T-helper 1 cell (primary cell): ENCODE measurements around the gene ZNF84.

ENCODE experiments used
- DNase-seq, 5 donors: peaks; one replicate each; pipeline ENCODE4 v3.0.0-alpha.2; 2012 to 2020
- total RNA-seq, 4 donors: gene quantifications; one replicate each; lab custom pipeline; 2026; lab: John Stamatoyannopoulos, UW

Gene ZNF84
- total RNA-seq = 23.0 to 59.1 (median 42.1) reads per million in 4 donors

DNA sequence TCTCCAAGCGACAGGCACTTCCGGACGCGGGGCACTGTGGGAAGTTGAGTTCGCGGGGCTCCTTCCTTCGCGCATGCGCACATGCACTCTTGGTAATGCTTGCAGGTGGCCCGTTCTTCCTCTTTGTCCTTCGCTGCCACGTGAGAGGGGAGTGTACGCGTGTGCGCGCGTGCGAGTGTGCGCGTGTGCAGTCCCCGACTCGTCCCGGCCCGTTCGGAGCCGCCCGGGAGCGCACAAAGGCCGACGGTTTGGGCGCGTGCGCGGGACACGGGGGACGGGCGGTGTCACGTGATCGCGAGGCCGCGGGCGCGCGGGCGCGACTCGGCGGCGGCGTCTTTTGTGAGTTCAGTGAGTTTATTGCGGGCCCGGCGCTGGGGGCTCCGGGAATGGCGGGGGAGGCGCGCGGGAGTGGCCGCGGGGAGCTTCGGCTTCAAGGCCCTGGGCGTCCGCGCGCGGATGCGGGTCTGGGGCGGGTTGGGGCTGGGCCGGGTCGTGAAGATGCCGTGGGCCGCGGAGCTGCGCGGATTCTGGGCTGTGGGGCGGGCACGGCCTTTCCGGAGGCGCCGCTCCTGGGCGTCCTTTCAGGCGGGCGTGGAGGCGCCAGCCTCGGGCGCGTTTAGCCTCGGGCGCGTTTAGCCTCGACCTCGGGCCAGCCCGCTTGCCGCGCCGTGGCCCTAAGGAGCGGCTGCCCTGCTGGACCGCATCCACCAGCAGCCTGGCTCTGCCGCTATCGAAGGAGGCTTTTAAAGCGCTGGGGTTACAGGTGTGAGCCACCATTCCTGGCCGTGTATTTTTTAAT is at the start of gene ZNF84:
ZNF84 (plus strand) TSS at position 303 of the 799 bp plus-strand sequence. CDS start 3,959 bp downstream, outside the sequence.
- peak; percentile 95 to 98 (median 97) for DNase-seq

DNA sequence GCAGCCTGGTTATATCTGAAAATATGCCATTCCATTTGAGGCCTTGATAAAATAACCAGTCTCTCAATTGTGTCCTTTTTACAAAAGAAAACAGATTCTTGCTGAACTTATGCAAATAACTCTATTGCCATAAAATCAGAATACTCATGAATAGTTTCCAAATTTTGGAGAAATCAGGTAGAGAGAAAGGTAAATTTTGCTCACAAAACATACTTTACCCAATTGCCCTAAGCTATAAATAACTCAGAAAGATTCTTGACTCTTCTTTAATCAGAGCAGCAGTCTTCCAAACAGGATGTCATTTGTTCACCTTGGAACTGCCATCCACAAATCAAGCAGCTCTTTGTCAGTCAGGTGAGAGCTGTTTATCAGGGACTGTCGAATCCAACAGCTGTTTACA is 38.6 kb upstream of the ZNF84 start:
- no peak for DNase-seq

DNA sequence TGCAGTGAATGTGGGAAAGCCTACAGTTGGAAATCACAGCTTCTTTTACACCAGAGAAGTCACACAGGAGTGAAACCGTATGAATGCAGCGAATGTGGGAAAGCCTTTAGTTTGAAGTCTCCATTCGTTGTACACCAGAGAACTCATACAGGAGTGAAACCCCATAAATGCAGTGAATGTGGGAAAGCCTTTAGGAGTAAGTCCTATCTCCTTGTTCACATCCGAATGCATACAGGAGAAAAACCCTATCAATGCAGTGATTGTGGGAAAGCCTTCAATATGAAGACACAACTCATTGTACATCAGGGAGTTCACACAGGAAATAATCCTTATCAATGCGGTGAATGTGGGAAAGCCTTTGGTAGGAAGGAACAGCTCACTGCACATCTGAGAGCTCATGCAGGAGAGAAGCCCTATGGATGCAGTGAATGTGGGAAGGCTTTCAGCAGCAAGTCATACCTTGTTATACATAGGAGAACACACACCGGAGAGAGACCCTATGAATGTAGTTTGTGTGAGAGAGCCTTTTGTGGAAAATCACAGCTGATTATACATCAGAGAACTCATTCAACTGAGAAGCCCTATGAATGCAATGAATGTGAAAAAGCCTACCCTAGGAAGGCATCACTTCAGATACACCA is 26.5 kb upstream of the ZNF84 start:
- peak in 1 of 5 donors; percentile 2 for DNase-seq

DNA sequence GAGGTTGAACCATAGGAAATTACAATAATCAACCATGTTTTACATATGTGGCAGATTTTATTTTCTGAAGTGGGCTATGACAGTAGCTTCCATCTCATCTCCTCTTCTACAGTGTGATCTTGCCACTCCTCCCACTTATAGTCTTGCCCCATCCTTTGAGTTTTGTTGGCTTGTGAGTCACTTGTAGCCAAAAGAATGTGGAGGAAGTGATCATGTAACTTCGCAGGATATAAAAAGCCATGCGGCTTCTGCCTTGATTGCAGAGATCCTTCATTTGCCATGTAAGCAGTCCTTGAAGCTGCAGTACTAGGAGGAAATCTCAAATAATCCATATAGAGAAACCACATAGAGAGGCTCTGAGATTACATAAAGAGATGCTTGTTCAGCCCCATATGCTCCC is 13.7 kb upstream of the ZNF84 start:
- DNase-seq = no peak

DNA sequence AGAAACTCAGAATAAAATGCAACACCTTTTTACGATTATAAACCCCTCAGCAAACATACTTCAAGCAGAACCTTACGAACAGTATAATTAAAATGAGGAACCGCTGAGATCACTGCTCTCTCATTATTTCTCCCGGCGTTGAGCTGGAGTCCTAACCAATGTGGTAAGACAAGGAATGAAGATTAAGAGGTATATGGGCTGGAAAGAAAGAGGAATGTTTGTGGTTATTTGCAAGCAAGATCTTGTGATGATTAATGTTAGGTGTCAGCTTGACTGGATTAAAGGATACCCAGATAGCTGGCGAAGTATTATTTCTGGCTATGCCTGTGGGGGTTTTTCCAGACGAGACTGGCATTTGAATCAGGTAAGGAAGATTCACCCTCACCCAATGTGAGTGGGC is 10.3 kb upstream of the ZNF84 start:
- no peak for DNase-seq

DNA sequence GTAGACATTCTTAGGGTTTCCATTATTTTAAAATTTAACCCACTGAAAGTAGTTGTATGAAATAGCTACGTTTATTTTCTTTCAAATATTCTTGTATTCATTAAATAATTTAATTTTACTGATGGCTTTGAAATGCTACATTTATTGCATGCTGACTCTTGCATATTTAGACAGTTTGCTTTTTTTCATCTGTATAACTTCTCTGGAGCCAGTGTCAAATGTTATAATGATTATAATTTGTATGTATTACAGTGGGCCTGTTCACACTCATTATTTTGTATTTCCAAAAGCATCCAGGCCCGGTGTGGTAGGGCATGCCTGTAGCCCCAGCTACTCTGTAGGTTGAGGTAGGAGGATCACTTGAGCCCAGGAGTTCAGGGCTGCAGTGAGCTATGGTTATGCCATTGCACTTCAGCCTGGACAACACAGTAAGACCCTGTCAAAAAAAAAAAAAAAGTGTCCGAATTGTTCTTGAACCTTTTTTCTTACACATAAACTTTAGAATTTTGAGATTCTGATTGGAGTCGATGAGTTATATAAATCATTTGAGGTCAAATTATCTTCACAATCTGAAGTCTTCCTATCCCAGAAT is 905 bp downstream of the ZNF84 start:
- no peak for DNase-seq

DNA sequence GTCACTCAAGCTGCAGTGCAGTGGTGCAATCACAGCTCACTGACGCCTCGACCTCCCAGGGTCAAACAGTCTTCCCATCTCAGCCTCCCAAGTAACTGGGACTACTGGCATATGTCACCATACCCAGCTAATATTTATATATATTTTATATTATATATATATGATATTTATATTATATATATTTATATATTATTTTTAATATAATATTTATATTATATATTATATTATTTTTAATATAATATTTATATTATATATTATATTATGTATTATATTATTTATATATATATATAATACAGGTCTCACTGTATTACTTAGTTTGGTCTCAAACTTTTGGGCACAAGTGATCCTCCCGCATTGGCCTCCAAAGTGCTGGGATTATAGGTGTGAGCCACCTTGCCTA is 9.4 kb downstream of the ZNF84 start:
- no peak for DNase-seq

DNA sequence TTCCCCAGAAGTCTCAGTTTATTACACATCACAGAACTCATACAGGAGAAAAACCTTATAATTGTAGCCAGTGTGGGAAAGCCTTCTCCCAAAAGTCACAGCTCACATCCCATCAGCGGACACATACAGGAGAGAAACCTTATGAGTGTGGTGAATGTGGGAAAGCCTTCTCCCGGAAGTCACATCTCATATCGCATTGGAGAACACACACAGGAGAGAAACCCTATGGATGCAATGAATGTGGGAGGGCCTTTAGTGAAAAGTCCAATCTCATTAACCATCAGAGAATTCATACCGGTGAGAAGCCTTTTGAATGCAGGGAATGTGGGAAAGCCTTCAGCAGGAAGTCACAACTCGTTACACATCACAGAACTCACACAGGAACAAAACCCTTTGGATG is 20.1 kb downstream of the ZNF84 start:
- DNase-seq = no peak

DNA sequence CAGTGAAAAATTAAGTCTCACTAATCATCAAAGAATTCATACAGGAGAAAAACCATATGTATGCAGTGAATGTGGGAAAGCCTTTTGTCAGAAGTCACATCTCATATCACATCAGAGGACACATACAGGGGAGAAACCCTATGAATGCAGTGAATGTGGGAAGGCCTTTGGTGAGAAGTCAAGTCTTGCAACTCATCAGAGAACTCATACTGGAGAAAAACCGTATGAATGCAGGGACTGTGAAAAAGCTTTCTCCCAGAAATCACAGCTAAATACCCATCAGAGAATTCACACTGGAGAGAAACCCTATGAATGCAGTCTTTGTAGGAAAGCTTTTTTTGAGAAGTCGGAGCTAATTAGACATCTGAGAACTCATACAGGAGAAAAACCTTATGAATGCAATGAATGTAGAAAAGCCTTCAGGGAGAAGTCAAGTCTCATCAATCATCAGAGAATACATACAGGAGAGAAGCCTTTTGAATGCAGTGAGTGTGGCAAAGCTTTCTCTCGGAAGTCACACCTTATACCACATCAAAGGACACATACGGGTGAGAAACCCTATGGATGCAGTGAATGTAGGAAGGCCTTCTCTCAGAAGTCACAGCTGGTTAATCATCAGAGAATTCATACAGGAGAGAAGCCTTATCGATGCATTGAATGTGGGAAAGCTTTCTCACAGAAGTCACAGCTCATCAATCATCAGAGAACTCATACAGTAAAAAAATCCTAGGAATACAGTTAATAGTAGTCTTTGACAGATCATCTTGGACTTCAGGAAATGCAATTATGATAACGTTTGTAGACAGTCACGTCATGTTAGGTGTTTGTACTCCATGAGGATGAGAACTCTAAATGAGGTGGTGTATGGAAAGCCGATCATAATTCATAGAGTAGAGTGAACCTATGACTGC is 21.1 kb downstream of the ZNF84 start:
- no peak for DNase-seq

DNA sequence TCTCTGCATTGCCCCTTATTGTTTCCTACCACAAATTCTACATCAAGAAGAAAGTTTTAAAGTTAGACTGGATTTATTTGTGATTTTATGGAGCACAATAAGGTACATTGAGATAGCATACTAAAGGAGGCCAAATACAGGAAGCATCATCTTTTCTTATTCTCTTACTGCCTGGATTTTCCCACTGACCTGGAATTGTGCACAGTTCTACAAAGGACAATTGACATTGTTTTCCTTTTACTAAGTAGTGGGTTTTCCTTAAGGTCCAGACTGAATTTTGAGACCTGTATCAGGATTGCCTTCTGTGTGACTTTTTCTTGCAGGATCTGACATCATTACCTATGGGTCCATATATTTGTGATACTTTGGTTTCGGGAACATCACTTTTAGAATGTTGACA is 24.6 kb downstream of the ZNF84 start:
- no peak for DNase-seq

DNA sequence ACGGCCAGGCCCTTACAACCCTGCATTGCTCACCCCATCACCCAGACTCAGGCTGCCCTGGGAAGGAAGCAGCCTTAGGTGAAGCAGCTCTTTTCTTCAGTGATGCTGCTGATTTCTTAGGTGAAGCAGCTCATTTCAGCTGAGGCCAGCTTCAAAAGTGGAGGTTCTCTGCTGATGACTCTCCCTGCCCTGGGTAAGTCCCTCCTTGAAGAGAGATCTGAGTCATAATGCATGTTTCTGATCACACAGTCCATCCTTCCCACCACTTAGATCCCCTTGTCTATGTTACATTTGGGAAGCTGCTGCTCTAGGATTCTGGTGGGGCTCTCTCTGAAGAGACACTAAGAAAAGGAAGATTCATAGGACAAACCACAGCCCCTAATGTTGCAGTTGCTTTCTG is 26.2 kb downstream of the ZNF84 start:
- no peak for DNase-seq

DNA sequence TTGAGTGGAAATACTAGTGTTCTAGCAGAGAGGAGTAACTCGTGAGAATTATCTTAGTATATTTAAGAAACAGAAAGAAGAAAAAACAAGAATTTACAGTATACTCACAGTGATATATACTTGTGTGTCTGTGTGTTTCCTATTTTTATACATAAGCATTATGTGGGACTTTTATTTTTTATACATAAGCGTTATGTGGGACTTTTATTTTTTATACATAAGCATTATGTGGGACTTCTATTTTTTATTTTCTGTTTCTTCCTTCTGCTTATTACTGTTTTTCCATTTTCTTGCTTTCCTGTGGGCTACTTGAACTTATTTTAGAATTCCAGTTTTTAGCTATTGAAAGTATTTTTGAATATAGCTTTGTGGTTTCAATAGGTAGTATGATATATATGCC is 36.5 kb downstream of the ZNF84 start:
- no peak for DNase-seq

DNA sequence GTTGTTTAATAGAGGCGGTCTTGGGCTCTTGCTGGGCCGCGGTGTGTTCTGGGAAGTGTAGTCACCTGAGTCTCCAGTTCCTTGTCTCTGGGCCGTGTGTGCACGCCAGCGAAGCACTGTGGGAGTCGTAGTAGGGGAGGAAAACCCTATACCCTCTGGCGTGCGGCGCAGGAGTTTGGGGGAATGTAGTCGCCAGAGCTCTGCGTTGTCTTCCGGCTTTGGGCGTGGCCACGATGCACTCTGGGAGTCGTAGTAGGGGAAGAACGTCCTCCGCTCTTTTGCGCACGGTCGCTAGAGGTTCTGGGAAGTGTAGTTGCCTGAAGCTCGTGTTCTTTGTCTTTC is 42.7 kb downstream of the ZNF84 start:
- peak; percentile 90 to 99 (median 96) for DNase-seq

DNA sequence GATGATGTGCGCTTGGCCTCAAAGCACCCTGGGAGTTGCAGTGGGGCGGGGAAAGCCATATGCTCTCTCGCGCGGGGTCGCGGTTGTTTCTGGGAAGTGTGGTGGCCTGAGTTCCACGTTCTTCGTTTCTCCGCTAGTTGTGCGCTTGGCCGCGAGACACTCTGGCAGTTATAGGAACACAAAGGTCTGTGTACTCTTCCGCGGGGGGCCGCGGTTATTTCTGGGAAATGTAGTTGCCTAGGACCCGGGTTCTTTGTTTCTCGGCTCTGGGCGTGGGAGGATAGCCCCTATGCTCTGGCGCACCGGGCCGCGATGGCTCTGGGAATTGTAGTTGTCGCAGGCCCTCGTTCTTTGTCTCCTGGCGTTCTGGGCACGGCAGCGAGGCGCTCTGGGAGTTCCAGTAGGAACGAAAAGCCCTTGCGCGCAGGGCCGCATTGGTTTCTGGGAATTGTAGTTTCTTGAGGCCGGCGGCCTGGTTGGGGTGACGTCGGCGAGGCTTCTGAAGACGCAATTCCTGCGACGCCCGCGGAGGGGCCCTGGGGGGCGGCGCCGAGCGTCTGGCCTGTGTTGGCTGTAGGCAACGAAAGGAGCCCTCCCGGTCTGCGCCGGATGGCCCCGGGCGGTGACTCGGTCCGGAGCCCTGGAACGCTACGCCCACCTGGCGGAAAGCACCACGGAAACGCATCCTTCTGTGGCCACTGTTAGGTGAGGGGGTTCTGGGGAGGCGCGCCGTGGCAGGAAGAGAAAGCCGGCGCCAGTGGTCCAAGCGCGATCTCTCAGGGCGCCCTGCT is 43.3 kb downstream of the ZNF84 start, which contains the start of gene ZNF140:
ZNF140 (plus strand) TSS at position 556 of the 791 bp plus-strand sequence. CDS start 398 bp downstream, outside the sequence.
- DNase-seq = peak; percentile 89 to 96 (median 94)

DNA sequence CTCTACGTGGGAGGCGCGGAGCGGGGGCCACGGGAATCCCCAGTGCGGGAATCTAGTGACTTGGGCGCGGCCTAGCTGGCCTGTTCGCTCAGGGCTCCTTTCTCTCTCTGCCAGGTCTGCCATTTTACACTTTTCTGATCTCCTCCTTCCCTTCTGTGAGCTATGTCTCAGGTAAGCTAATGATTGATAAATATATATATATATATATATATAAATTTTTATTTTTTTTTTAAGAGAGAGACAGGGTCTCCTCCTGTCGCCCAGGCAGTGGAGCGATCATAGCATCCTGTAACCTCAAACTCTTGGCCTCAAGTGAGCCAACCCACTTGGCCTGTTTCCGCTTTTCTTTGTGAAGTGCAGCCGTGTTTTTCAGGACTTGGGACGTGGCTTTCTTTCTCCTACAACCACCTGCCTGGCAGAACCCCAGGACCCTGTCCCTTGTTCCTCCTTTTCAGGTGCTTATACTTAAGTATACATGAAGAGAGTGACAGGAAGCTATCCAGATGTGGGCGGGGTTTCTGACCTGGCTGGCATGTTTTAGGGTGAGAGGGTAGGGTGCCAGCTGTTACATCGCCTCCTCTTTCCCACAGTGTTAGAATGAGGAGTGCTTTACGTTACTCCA is 44.0 kb downstream of the ZNF84 start:
- DNase-seq = peak in 1 of 5 donors; percentile 7

DNA sequence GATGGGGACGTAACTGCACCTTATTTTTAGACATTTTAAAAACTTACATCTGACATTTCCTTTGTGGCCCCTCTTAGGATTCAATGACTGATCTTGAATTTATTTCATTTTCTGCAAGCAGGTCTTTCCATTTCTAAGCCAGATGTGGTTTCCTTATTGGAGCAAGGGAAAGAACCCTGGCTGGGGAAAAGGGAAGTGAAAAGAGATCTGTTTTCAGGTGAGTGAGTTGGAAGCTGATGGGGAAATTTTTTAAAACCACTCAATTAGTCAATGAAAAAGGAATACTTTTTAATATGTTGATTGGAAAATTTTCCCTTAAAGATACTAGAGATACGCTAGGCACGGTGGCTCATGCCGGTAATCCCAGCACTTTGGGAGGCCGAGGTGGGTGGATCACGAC is 46.0 kb downstream of the ZNF84 start:
- DNase-seq = no peak

DNA sequence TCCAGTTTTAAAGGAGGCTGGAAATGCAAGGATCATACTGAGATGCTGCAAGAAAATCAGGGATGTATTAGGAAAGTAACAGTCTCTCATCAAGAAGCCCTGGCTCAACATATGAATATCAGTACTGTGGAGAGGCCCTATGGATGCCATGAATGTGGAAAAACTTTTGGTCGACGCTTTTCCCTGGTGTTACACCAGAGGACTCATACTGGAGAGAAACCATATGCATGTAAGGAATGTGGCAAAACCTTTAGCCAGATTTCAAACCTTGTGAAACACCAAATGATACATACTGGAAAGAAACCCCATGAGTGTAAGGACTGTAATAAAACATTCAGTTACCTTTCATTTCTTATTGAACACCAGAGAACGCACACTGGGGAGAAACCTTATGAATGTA is 68.3 kb downstream of the ZNF84 start:
- DNase-seq = no peak

DNA sequence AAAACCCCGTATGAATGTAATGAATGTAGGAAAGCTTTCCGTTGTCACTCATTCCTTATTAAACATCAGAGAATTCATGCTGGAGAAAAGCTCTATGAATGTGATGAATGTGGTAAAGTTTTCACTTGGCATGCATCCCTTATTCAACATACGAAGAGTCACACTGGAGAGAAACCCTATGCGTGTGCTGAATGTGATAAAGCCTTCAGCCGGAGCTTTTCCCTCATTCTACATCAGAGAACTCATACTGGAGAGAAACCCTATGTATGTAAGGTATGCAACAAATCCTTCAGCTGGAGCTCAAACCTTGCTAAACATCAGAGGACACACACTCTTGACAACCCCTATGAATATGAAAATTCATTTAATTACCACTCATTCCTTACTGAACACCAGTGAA is 68.9 kb downstream of the ZNF84 start:
- no peak for DNase-seq

DNA sequence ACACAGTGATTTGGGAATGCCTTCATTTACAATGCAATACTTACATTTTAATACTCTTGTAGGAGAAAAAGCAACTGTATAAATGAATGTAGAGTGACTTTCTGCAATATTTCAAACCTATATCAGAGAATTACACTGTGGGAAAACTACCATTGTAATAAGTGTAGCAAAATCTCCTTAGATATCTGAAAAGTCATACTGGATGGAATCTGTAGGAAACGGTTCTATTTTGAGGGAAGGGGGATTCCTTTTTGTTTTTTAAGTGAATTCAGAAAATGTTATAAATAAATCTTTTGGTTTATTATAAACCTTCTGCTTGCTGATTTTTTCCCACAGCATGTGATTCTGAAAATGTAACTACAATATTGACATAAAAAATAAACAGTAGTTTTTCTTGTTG is 69.8 kb downstream of the ZNF84 start:
- DNase-seq = no peak

DNA sequence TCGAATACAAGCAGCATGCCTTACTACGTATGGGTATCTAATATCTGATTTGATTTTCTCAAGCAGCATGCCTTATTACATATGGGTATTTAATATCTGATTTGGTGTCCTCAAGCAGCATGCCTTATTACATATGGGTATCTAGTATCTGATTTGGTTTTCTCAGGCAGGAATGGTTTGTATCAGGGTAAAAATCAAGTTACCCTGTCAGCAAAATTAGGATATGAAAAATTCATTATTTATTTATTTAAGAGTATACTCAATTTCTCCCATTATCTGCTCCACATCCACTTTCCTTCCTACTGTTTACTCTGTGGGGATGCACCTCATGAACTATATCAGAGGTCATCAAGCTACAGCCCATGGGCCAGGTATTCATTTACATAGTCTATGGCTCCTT is 70.8 kb downstream of the ZNF84 start:
- no peak for DNase-seq
